B cell (primary cell): ENCODE data around the gene RBM28. TPM values are rescaled to one million over a fixed set of nuclear protein-coding genes. Genes with fewer than 3 reads are reported as not detected.
A peak's percentile ranks its signal among the peaks of the same experiment; 100 is the strongest.

Experiments used
- ATAC-seq: fragments of 200-7000 bp; cut with Tn5 transposase; one replicate; pipeline ENCODE4 v1.10.0; 2021; ENCODE audit warnings: low read depth, mild to moderate bottlenecking, moderate number of reproducible peaks, moderate library complexity
- CTCF ChIA-PET: fragments of 350-600 bp; sonication (Branson Sonifier 250); formaldehyde crosslinking; loops from one replicate; lab custom pipeline; 2021; ENCODE audit warnings: antibody characterized with exemption, inconsistent platforms; lab: Charles Lee
- POLR2A ChIA-PET: fragments of 350-600 bp; sonication (Branson Sonifier 250); formaldehyde crosslinking; loops from one replicate; lab custom pipeline; 2021; ENCODE audit warnings: antibody characterized with exemption; lab: Charles Lee
- DNase-seq: peaks from one replicate; pipeline ENCODE4 v3.0.0; 2013
- H2AFZ ChIP-seq: 2 replicates; pipeline ENCODE4 v1.6.1; 2012; ENCODE audit warnings: mild to moderate bottlenecking, low read depth, low read length; ENCODE audit not compliant: insufficient read depth, poor library complexity, severe bottlenecking
- H3K27ac ChIP-seq, 2 donors: 1 replicate in 1 of 2; 2 replicates in 1 of 2; pipeline ENCODE4 v1.5.1; 2012 to 2013; ENCODE audit warnings: low read length in 2 of 2, mild to moderate bottlenecking in 2 of 2, moderate library complexity in 1 of 2
- H3K27me3 ChIP-seq, 4 experiments: fragments of 200-600 bp in 1 of 4; sonication (generic) in 1 of 4; replicated peaks in 1 of 4; 1 replicate in 2 of 4; 2 replicates in 2 of 4; pipeline versions ENCODE4 v1.6.1 to v1.7.0; 2013 to 2016; ENCODE audit warnings: low read length in 3 of 4, mild to moderate bottlenecking in 2 of 4, mixed read lengths in 1 of 4, moderate library complexity in 1 of 4; ENCODE audit not compliant: insufficient read depth in 4 of 4, control insufficient read depth in 3 of 4; ENCODE audit errors: control extremely low read depth in 1 of 4
- H3K36me3 ChIP-seq, 2 experiments: replicated peaks in 1 of 2; 1 replicate in 1 of 2; 2 replicates in 1 of 2; pipeline versions ENCODE4 v1.6.1 to v1.7.1; 2013; ENCODE audit warnings: low read length in 1 of 2; ENCODE audit not compliant: insufficient read depth in 2 of 2, control insufficient read depth in 1 of 2; ENCODE audit errors: control extremely low read depth in 1 of 2, extremely low read depth in 1 of 2
- H3K4me1 ChIP-seq, 2 donors: fragments of 200-600 bp in 1 of 2; sonication (generic) in 1 of 2; 1 replicate in 1 of 2; 2 replicates in 1 of 2; pipeline versions ENCODE4 v1.5.1 to v1.6.1; 2013 to 2017; ENCODE audit warnings: low read length in 2 of 2; ENCODE audit not compliant: control insufficient read depth in 2 of 2, insufficient read depth in 2 of 2
- H3K4me2 ChIP-seq: replicated peaks from 2 replicates; pipeline ENCODE3; 2012; ENCODE audit warnings: mild to moderate bottlenecking, low read depth, low read length; ENCODE audit not compliant: poor library complexity, severe bottlenecking
- H3K4me3 ChIP-seq, 5 experiments: fragments of 200-600 bp in 1 of 5; sonication (generic) in 1 of 5; 1 replicate in 3 of 5; 2 replicates in 2 of 5; pipeline versions ENCODE4 v1.5.1 to v1.7.0; 2011 to 2016; ENCODE audit warnings: low read length in 4 of 5, mild to moderate bottlenecking in 4 of 5, low read depth in 2 of 5, control low read depth in 1 of 5, moderate library complexity in 1 of 5; ENCODE audit not compliant: insufficient read depth in 1 of 5; ENCODE audit errors: control extremely low read depth in 1 of 5, extremely low read depth in 1 of 5
- H3K79me2 ChIP-seq: fragments of 200-600 bp; sonication (generic); one replicate; pipeline ENCODE4 v1.6.0; 2016; ENCODE audit warnings: low read length; ENCODE audit not compliant: control insufficient read depth, insufficient read depth
- H3K9ac ChIP-seq: fragments of 200-600 bp; sonication (generic); 2 replicates; pipeline ENCODE4 v1.6.1; 2017; ENCODE audit warnings: mild to moderate bottlenecking, low read length, moderate library complexity
- H3K9me3 ChIP-seq, 3 donors: one replicate each; pipeline versions ENCODE4 v1.6.1 to v1.7.1; 2013; ENCODE audit warnings: low read length in 2 of 3; ENCODE audit not compliant: control insufficient read depth in 2 of 3, insufficient read depth in 1 of 3; ENCODE audit errors: control extremely low read depth in 1 of 3
- H4K20me1 ChIP-seq: 2 replicates; pipeline ENCODE4 v1.6.0; 2012; ENCODE audit warnings: mild to moderate bottlenecking, low read length; ENCODE audit not compliant: insufficient read depth, control insufficient read depth, poor library complexity, severe bottlenecking
- H3K27ac Mint-ChIP-seq: one replicate; pipeline ENCODE4 v1.8.0; 2021; ENCODE audit warnings: mixed read lengths
- H3K27me3 Mint-ChIP-seq: one replicate; pipeline ENCODE4 v1.8.0; 2021; ENCODE audit warnings: mixed read lengths
- H3K4me1 Mint-ChIP-seq: one replicate; pipeline ENCODE4 v1.8.0; 2021; ENCODE audit warnings: mixed read lengths
- H3K4me3 Mint-ChIP-seq: one replicate; pipeline ENCODE4 v1.8.0; 2021; ENCODE audit warnings: mixed read lengths
- H3K9me3 Mint-ChIP-seq: one replicate; pipeline ENCODE4 v1.8.0; 2022; ENCODE audit warnings: mixed read lengths; ENCODE audit not compliant: insufficient read depth
- EZH2 ChIP-seq: IDR thresholded peaks from 2 replicates; pipeline ENCODE4 v1.6.1; 2012; ENCODE audit warnings: borderline replicate concordance, low read depth, mild to moderate bottlenecking, moderate library complexity, low read length; ENCODE audit not compliant: insufficient read depth, poor library complexity, severe bottlenecking
- WGBS: methylation state at CpG from one replicate; pipeline ENCODE4 v1.1.5; 2013; ENCODE audit warnings: missing lambda C conversion rate; ENCODE audit not compliant: insufficient coverage; 5-methylcytosine and 5-hydroxymethylcytosine counted together
- intact Hi-C: fragments of 100-400 bp; cut with micrococcal nuclease; formaldehyde crosslinking; loops from one replicate; pipeline ENCODE4 v1.10.0; 2022
- polyA plus RNA-seq: library from polyadenylated mRNA; depleted of rRNA; stranded (reverse); fragments of >200 nt; gene quantifications from 2 replicates; pipeline ENCODE4 v1.2.3, GENCODE V29; 2012
- total RNA-seq, 2 donors: library from RNA; stranded (reverse); fragments of 120-200 nt in 1 of 2; gene quantifications; 1 replicate in 1 of 2; 2 replicates in 1 of 2; pipeline versions ENCODE4 v1.2.3 to v1.2.4, GENCODE V29; 2013 to 2022
- TF ChIP-seq, protein P1 (sequence below): fragments of 200-600 bp; IDR thresholded peaks from one replicate; pipeline ENCODE4 v1.8.0; 2022; ENCODE audit warnings: antibody characterized with exemption, mild to moderate bottlenecking

RBM28 gene
- total and polyA plus RNA-seq, 2 donors (not counting 1 experiment from before 2014, with no cell fraction given), result 10.7 to 46.2 TPM

DNA sequence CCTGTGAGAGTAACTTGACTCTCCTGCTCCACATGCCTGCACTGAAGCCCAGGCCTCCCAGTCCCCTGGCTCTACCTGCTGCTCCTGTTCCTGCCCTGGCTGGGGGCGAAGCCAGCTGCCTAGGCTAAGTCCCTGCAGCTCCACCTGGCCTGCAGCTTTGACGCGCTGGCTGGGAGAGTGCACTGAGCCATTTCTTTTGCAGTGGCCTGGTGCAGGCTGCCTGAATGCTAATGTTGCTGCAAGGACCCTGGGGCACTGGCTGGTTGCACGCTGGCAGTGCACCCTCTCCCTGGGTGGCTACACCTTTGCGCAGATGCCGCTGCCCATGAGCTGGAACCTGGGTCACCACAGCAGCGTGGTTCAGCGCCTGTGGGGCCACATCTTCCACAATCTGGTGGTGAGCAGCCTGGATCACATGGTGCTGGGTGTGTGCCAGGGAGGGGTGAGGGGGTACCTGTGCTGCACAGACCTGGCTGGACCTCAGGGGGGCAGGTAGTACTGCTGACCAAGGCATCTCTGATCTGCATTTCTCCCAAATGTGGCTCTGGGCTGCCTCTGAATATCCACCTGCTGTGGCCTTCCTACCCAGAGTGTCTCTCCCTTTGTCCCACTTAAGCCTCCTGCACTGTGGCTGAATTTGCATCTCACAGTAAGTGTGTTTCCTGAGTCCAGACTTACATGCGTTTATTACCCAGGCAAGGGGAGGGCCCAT, 46.1 kb upstream of the RBM28 start:
- 78% methylated on average over 8 of the region's 9 CpGs for WGBS
- Mint-ChIP-seq H3K4me1 (peaks cover 6% of the 10 kb centered on the region), H3K27me3 (no peaks in the 10 kb centered on the region), H3K27ac (no peak overlapping the region), H3K9me3 (no peaks in the 10 kb centered on the region), H3K4me3 (no peak overlapping the region)
- H3K4me1 ChIP-seq, result peaks cover 0 to 7% of the 10 kb centered on the region in 2 donors
- peaks cover 0 to 11% (median 3%) of the 10 kb centered on the region in 4 experiments for H3K27me3 ChIP-seq
- no peak overlapping the region for H3K4me3 ChIP-seq
- POLR2A ChIA-PET, result no interaction called here
- CTCF ChIA-PET, result interaction anchor here (0.6 to 3.4 kb wide), 8 partner anchors 8 to 70 kb away, joined by 3 to 21 read pairs (median 4); partner anchors contain the start of gene RBM28
- H3K4me2 ChIP-seq, result no peak overlapping the region
- H4K20me1 ChIP-seq, result no peaks in the 10 kb centered on the region
- no peaks in the 10 kb centered on the region for H3K79me2 ChIP-seq
- no peak for TF ChIP-seq EZH2
- TF ChIP-seq, protein P1, sequence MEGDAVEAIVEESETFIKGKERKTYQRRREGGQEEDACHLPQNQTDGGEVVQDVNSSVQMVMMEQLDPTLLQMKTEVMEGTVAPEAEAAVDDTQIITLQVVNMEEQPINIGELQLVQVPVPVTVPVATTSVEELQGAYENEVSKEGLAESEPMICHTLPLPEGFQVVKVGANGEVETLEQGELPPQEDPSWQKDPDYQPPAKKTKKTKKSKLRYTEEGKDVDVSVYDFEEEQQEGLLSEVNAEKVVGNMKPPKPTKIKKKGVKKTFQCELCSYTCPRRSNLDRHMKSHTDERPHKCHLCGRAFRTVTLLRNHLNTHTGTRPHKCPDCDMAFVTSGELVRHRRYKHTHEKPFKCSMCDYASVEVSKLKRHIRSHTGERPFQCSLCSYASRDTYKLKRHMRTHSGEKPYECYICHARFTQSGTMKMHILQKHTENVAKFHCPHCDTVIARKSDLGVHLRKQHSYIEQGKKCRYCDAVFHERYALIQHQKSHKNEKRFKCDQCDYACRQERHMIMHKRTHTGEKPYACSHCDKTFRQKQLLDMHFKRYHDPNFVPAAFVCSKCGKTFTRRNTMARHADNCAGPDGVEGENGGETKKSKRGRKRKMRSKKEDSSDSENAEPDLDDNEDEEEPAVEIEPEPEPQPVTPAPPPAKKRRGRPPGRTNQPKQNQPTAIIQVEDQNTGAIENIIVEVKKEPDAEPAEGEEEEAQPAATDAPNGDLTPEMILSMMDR, result no peak
- no peak overlapping the region for H2AFZ ChIP-seq
- intact Hi-C loops, result loop anchor here (5.0 kb wide), 1 partner anchor 832 kb away; no protein-coding TSS in a partner anchor
- peak; percentile 5 for DNase-seq
- no peak overlapping the region for H3K27ac ChIP-seq
- no peaks in the 10 kb centered on the region for H3K9me3 ChIP-seq
- H3K9ac ChIP-seq, result no peak overlapping the region
- peaks cover 0 to 15% of the 10 kb centered on the region in 2 experiments for H3K36me3 ChIP-seq
- no peak for ATAC-seq

DNA sequence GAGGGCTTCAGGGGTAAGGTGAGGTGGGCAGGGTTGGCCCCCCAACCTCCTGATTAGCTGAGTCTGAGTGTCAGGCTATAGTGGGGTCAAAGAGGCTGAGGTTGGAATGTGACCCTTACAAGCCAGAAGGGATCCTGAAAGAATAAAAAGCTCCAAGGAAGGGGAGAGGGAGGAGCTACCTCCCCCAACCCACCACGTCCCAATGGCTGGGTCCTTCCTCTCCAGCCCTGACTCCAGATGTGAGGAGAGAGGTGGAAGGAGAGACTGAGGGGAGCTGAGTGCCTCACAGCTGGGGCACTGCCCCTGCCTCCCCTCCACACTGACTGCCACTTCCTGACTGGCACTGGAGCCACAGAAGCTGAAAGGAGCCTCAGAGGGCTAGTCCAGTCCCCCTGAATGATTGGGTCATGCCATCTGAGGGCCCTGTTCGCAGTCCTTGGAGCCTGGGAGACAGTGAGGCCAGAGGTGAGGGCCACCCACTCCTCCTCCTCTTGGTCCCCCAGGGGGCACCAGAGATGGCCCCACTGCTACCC, 45.4 kb upstream of the RBM28 start:
- intact Hi-C loops, result loop anchor here (5.0 kb wide), 1 partner anchor 832 kb away; no protein-coding TSS in a partner anchor
- Histone ChIP-seq H3K4me3 (no peak overlapping the region), H3K79me2 (no peaks in the 10 kb centered on the region), H3K36me3 (peaks cover 0 to 12% of the 10 kb centered on the region in 2 experiments), H4K20me1 (no peaks in the 10 kb centered on the region), H3K9me3 (no peaks in the 10 kb centered on the region), H3K27ac (no peak overlapping the region), H3K4me1 (peaks cover 0 to 7% of the 10 kb centered on the region in 2 donors), H3K9ac (no peak overlapping the region), H3K4me2 (no peak overlapping the region), H2AFZ (no peak overlapping the region), H3K27me3 (peaks cover 0 to 11% (median 3%) of the 10 kb centered on the region in 4 experiments)
- ChIA-PET CTCF (interaction anchor here (0.6 to 3.4 kb wide), 13 partner anchors 8 to 681 kb away, joined by 3 to 32 read pairs (median 6); partner anchors contain the start of gene RBM28), POLR2A (no interaction called here)
- peaks cover 6% of the 10 kb centered on the region for H3K4me1 Mint-ChIP-seq
- ATAC-seq (no peak), DNase-seq (no peak)
- H3K9me3 Mint-ChIP-seq, result no peaks in the 10 kb centered on the region
- no peaks in the 10 kb centered on the region for H3K27me3 Mint-ChIP-seq
- no peak overlapping the region for H3K27ac Mint-ChIP-seq
- TF ChIP-seq EZH2, result no peak
- TF ChIP-seq, protein P1, result no peak
- no peak overlapping the region for H3K4me3 Mint-ChIP-seq
- WGBS, result 100% methylated on average over 1 of the region's 2 CpGs
